Measurements from ENCODE around the gene ABHD1.
"Not testable (repeated sequence)": the region's sequence is repeated elsewhere in the genome, so short reads cannot be mapped to it uniquely, and the experiment has no call there.

Gene ABHD1

DNA sequence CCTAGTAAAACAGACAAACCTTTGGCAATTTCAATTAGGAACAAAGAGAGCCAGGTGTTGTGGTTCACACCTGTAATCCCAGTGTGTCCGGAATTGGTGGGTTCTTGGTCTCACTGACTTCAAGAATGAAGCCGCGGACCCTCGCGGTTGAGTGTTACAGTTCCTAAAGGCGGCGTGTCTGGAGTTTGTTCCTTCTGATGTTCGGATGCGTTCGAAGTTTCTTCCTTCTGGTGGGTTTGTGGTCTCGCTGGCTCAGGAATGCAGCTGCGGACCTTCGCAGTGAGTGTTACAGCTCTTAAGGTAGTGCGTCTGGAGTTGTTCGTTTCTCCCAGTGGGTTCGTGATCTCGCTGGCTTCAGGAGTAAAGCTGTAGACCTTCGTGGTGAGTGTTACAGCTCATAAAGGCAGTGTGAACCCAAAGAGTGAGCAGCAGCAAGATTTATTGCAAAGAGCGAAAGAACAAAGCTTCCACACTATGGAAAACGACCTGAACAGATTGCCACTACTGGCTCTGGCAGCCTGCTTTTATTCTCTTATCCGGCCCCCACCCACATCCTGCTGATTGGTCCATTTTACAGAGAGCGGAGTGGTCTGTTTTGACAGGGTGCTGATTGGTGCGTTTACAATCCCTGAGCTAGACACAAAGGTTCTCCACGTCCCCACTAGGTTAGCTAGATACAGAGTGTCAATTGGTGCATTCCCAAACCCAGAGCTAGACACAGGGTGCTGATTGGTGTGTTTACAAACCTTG lies 12.8 kb upstream of the ABHD1 start:
- not testable (repeated sequence) for DNase-seq (ENCODE audit: low spot score)

GRCh38 chr2:27111392-27112078 lies 12.1 kb upstream of the ABHD1 start:
- not testable (repeated sequence) for DNase-seq (ENCODE audit: low spot score)

GRCh38 chr2:27115519-27115918 lies 8.1 kb upstream of the ABHD1 start:
- no peak for DNase-seq (ENCODE audit: low spot score)

DNA sequence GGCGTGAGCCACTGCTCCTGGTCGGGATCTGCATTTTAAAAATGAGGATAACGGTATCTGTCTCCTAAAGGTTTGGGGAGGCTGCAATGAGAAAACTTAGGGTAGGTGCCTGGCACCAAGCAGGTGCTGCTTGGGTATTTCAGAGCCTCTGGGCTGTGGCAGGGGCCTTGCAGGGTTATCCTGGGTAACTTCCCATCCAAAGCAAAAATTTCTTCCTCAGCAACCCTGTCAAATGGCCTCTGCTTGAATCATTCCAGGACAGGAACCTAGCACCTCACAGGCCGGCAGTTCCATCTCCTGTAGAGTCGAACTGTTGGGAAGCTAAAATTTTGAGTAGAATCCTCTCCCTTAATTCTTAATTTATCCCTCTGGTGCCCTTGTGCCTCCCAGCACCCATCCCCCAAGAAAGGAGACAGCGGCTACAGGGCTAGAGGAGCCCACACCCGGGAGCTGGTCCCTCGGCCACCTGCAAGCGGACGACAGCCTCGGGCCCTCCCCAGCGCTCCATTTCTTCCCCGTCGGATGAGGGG lies 5.6 kb upstream of the ABHD1 start:
- no peak for DNase-seq (ENCODE audit: low spot score)

DNA sequence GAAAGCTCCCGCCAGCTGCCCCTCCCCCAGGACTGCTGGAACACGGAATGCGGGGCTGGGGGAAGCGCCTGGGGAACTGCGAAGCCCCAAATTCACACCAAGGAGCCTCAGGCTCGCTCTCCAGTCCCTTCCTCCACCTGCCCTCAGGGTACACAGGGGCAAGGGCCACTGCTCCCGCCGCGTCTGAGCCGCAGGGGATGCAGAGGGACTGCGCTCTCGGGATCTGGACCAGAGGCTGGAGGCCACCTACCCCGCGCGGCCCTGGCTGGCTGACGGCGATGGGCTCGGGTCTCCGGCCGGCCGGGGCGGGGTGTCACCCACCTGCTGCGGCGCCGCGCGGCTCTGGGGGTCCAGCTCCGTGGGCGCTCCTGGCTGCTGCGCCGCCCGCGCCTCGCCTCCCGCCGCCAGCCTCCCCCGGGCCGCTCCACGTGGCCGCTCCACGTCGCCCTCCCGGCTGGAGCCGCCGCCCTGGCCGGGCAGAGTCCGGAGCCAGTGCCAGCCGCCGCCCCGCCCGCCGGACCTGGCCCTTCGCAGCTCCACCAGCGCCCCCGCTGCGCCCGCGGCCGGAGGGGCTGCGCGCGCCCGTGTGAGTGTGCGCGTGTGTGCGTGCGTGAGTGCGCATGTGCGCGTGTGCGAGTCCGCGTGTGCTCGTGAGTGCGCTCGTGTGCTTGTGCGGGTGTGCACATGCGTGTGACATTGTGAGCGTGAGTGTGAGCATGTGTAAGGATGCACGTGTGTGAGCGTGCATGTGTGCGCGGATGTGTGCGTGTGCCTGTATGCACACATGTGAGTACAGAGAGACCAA lies 4.9 kb upstream of the ABHD1 start, which contains the start of gene CGREF1:
TSS of gene CGREF1 (minus strand) at position 604 of the 805 bp plus-strand sequence. CDS start 14,762 bp downstream, outside the sequence.
- no peak for DNase-seq (ENCODE audit: low spot score)

- not testable (repeated sequence) for DNase-seq (ENCODE audit: low spot score)
Measured at GRCh38 chr2:27119330-27119670, 4.3 kb upstream of the ABHD1 start.

DNA sequence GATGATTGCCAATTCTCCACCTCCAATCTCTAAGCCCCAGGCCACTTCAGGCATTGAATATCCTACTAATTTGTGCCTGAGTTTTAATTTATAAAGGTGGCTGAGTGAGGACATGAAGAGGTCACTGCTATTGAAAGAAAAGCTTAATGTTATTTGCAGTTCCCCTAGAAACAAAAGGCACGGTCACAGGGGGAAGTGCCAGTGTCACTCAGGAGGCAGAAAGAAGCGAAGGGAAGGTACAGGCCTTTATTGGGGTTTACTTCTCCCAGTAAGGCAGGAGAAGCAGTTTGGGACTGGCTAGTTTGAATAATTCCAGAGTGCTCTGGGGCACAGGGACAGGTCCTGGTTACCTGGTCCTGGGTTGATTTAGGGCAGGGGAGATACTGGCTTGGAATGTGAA lies 1.7 kb upstream of the ABHD1 start:
- no peak for DNase-seq (ENCODE audit: low spot score)

- DNase-seq (ENCODE audit: low spot score), result no peak
Measured at GRCh38 chr2:27122791-27123190, 824 bp upstream of the ABHD1 start.

DNA sequence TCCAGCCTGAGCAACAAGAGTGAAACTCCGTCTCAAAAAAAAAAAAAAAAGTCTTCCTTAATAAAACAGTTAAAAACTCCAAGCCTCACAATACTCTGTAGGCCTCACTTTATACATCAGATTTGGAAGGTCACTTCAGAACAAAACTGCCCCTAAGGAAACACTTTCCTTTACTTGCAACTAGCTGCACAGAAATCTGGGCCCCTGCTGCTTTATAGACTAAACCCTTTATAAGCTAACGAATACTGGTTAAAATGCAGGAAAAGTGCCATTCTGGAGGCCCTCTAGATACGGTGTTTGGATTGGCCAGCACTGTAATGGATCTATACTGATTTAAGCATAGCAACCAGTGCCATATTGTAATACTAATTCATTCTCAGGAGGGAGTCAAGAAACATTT lies 1.5 kb downstream of the ABHD1 start:
- no peak for DNase-seq (ENCODE audit: low spot score)

DNA sequence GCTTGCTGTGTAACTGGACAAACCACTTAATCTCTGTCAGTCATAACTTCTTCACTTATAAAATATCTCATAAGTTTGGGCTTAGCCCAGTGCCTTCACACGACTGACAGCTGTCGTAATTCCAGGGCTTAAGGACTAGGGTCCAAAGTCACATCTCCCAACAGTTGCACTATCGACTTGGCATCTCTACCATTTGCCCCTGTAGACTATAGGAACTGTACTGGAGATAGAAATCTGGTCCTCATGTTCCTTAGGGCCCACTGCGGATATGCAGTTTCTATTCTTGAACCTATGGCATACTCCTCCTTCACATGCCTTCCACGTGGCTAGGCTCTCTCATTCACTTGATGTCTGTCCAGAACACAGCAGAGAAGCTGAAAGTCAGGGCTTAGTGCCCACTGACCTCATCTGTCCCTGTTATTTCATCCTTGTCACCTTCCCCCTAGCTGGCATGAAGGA lies 2.7 kb downstream of the ABHD1 start:
- DNase-seq (ENCODE audit: low spot score), result no peak

DNA sequence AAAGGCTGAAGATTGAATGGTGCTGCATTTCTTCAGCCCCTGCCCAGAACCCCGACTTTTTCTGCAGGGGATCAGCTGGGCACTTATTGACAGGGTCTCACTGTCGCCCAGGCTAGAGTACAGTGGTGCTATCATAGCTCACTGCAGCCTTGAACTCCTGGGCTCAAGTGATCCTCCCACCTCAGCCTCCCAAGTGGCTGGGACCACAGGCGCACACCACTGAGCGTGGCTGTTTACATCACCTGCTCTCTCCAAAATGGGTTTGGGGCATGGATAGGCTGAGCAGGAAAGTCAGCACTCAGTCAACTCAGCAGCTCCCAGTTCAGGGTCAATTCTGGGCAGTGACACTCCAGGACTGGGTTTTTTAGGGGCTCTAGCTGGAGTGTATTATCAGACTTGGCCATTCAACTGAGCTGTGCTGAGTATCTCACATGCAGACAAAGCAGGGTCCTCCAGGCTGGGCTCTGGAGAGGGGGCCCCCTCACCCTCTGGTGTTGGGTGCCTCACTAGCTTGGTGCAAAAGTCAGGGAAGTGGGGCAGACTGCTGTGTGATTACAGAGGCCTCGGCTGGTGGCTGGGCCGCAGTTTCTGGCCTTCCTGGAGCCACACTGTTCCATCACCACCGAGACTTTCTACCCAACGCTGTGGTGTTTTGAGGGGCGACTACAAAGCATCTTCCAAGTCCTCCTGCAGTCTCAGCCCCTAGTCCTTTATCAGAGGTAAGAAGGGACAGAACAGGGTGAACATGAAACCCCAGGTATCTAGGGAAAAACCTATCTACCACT lies 4.5 kb downstream of the ABHD1 start:
- DNase-seq (ENCODE audit: low spot score), result no peak

- DNase-seq (ENCODE audit: low spot score), result no peak
Measured at GRCh38 chr2:27128668-27129571, 5.3 kb downstream of the ABHD1 start.

DNA sequence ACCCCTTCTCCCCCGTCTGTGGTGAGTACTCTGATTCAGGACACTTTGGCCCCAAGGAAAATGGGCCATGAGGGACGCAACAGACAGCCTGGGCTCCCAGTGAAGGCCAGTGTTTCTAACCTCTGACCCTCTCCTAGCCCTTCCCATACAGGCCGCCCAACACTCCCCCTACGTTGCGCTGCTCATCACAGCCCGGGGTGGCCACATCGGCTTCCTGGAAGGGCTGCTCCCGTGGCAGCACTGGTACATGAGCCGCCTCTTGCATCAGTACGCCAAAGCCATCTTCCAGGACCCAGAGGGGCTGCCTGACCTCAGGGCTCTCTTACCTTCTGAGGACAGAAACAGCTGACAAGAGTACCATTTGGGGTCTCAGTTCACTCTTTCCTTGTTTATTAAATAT lies 6.8 kb downstream of the ABHD1 start:
- DNase-seq (ENCODE audit: low spot score), result no peak

DNA sequence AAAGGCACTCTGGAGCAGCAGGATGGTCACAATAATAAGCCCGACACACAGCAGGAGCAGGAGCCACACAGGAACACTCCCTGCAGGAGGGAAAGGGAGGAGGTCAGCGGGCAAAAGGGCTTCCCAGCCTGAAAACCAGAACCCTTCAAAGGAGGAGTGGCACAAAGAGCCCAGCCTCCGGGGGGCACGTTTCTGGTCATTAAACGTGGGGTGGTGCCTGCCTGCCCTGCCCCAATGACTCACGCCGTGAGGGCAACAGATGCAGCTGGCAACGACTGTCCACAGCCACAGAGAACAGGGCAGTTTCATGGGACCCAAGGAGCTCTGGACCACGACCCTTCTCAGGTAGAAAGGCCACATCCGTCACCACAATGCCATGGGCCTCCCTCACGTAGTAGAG lies 7.8 kb downstream of the ABHD1 start:
- DNase-seq (ENCODE audit: low spot score), result no peak

GRCh38 chr2:27133195-27133875 lies 9.7 kb downstream of the ABHD1 start:
- no peak for DNase-seq (ENCODE audit: low spot score)

GRCh38 chr2:27133905-27134780 lies 10.5 kb downstream of the ABHD1 start, which contains the start of gene PREB:
PREB (minus strand) TSS chr2:27134636; CDS start chr2:27134421, 215 bp downstream.
- DNase-seq (ENCODE audit: low spot score), result peak; percentile 97

DNA sequence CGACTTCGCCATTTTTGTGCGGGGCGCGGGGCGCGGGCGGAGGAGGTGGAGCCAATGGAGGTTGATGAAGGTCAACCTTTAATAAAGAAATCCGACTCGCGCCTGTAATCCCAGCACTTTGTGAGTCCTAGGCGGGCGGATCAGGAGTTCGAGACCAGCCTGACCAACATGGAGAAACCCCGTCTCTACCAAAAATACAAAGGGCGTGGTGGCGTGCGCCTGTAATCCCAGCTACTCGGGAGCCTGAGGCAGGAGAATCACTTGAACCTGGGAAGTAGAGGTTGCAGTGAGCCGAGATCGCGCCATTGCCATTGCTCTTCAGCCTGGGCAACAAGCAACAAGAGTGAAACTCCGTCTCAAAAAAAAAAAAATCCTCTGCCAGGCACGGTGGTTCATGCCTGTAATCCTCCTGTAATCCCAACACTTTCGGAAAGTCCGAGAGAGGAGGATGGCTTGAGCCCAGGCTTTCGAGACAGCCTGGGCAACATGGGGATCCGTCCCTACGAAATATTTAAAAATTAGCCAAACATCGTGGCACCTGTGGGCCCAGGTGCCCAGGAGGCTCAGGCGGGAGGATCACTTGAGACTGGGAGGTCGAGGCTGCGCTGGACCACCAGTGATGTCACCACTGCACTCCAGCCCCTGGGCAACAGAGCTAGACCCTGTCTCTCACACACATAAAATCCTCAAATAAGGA lies 11.3 kb downstream of the ABHD1 start:
- no peak for DNase-seq (ENCODE audit: low spot score)

DNA sequence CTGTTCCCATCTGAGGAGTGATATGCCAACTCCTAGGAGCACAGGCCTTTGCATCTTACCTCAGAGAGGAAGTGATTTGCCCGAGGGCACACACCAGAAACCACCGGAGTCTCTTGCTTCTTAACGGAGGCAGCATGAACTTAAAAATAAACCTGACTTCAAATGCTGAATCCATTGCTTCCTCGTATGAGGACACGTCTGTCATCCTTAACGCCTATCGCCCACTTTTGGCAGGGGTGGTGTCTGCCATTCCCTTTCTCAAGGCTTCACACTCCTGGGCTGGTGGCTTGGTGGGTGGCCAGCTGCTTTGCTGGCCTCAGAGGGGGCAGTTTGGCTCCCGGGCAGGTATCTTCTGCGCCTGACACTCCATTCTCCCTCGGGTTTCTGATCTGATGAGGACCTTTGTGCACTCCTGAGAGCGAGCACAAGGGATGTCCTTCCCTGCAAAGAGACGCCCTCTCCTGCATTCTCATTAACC lies 11.9 kb downstream of the ABHD1 start:
- no peak for DNase-seq (ENCODE audit: low spot score)

Data from NAMALWA (cell line).